Measurements from ENCODE around the gene MAFG. TPM values are rescaled to one million over a fixed set of nuclear protein-coding genes. Genes with fewer than 3 reads are reported as not detected.

MAFG gene
- total and polyA plus RNA-seq, 9 of the 15 experiments (the other 6 are each of a cell fraction or from before 2014, with no cell fraction given) = 1.1 to 58.1 (median 24.9) TPM

- TF ChIP-seq MTA3 (IDR thresholded peaks at IDR 0.05; ENCODE audit: borderline replicate concordance) (0 out of 2 replicates have a peak, but pooled peaks have one; percentile 38), EP300 (IDR thresholded peaks at IDR 0.05; ENCODE audit: low read length) (peak; percentile 82), ZBTB5 (IDR thresholded peaks at IDR 0.05) (no peak), L3MBTL2 (IDR thresholded peaks at IDR 0.05) (0 out of 2 replicates have a peak, but pooled peaks have one; percentile 44), CTCFL (IDR thresholded peaks at IDR 0.05; ENCODE audit: borderline replicate concordance, insufficient read depth, low read depth, low read length, poor library complexity, severe bottlenecking) (no peak), AFF4 (CRISPR knock-in tag; IDR thresholded peaks at IDR 0.05) (0 out of 2 replicates have a peak, but pooled peaks have one; percentile 62), CXXC5 (CRISPR knock-in tag; IDR thresholded peaks at IDR 0.05) (peak; percentile 22; the same call in 1 of the 2 replicates), DIDO1 (tag; IDR thresholded peaks at IDR 0.05; ENCODE audit: low read depth) (peak; percentile 40; the same call in 1 of the 2 replicates), PHB2 (IDR thresholded peaks at IDR 0.05; ENCODE audit: low read depth) (no peak), NFXL1 (CRISPR knock-in tag; IDR thresholded peaks at IDR 0.05) (no peak), CUX1 (CRISPR knock-in tag; IDR thresholded peaks at IDR 0.05) (no peak), RCOR1 (IDR thresholded peaks at IDR 0.05; ENCODE audit: borderline replicate concordance in 1 of 2, low read depth in 2 of 2, low read length in 2 of 2) (peak in 1 of 2 experiments; percentile 50; a peak in 2 of 4 replicates)
Measured at GRCh38 chr17:81909966-81910839, 17.3 kb downstream of the MAFG start (continued).
